ENCODE measurements around the gene LMX1B. TPM values are rescaled to one million over a fixed set of nuclear protein-coding genes. Genes with fewer than 3 reads are reported as not detected.
A peak's percentile ranks its signal among the peaks of the same experiment; 100 is the strongest.

Gene LMX1B
- total and polyA plus RNA-seq, 7 donors = 0.01 to 0.26 (median 0.08) TPM; not detected in 1

DNA sequence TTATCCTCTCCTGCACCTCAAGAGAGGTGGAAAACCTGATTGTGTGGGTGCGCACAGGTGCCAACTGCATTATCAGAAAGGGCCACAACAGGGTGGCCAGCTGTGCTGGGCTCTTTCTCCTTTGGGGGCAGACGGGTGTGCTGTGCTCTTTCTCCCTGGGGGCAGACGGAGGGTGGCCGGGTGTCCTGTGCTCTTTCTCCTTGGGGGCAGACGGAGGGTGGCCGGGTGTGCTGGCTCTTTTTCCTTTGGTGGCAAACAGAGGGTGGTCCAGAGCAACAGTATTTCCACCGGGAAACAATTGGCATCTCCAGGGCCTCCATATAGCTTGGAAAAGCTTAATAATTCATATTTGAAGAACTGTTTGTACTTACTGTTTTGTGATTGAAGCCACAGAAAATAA, 6.8 kb downstream of the LMX1B start:
- Histone ChIP-seq H3K27ac (no peak overlapping the region), H3K27me3 (ENCODE audit: insufficient read depth in 3 of 3, low read length in 2 of 3) (peaks cover 0 to 94% (median 51%) of the 10 kb centered on the region in 3 donors), H3K9me3 (no peaks in the 10 kb centered on the region), H3K4me1 (peaks cover 3% of the 10 kb centered on the region), H3K36me3 (ENCODE audit: insufficient read depth in 1 of 2, low read depth in 1 of 2) (no peaks in the 10 kb centered on the region), H3K4me3 (no peak overlapping the region)
- intact Hi-C loops (cut with DNase I) = no loop called here
- 56 to 86% (median 63%) methylated on average over 7 of the region's 7 CpGs for whole genome bisulfite sequencing, 3 donors
- DNase-seq = peak in 1 of 2 donors; percentile 8
- no peak for ATAC-seq
- no peak for TF ChIP-seq CTCF (IDR thresholded peaks at IDR 0.05)

GRCh38 chr9:126621061-126621918, 7.6 kb downstream of the LMX1B start:
- H3K4me3 ChIP-seq = no peak overlapping the region
- ATAC-seq (no peak), DNase-seq (peak in 1 of 2 donors; percentile 28)
- peaks cover 0 to 94% (median 53%) of the 10 kb centered on the region in 3 donors for H3K27me3 ChIP-seq (ENCODE audit: insufficient read depth in 3 of 3, low read length in 2 of 3)
- H3K9me3 ChIP-seq = no peaks in the 10 kb centered on the region
- no peaks in the 10 kb centered on the region for H3K36me3 ChIP-seq (ENCODE audit: insufficient read depth in 1 of 2, low read depth in 1 of 2)
- no peak overlapping the region for H3K27ac ChIP-seq
- intact Hi-C loops (cut with DNase I) = no loop called here
- WGBS, 3 donors = 55 to 65% (median 58%) methylated on average over 15 of the region's 15 CpGs
- TF ChIP-seq CTCF (IDR thresholded peaks at IDR 0.05) = no peak
- peaks cover 7% of the 10 kb centered on the region for H3K4me1 ChIP-seq

DNA sequence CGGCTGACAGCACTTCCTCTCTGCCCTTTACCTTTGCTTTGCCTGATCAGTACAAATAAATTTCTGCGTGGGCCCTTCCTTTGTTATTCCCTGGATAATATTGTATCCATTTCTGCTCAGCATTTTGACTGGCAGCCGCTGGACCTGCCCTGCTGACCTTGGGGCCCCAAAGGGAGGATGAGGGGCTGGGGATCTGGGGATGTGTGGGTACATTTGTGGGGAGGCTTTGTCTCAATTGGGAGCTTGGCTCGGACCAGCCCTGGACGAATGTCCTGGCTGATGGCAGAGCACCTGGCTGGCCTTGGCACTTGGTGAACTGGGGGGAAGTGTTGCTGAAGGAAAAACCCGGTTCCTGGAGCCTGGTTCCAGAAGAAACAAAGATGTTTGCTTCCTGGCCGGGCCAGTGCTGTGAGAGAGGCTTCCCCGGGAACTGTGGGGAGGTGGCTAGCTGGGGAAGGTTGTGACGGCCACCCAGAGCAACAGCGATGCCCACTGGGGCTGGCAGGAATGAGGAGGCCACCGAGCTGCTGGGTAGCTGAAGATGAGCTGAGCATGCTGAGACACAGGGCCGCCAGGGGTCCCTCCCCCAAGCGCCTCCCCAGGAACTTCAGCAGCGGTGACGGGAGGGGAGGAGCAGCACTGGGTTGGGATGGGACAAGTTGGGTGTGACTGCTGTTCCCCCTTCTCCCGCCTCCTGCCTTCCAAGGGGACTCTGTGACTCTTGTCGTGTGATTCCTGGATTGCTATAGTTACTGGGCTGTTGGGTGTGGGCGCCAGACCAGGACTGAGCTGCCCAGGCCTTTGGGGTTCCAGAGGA, 8.4 kb downstream of the LMX1B start:
- no peaks in the 10 kb centered on the region for H3K36me3 ChIP-seq (ENCODE audit: insufficient read depth in 1 of 2, low read depth in 1 of 2)
- H3K4me1 ChIP-seq = peaks cover 7% of the 10 kb centered on the region
- H3K4me3 ChIP-seq = no peak overlapping the region
- WGBS, 3 donors = 53 to 70% (median 67%) methylated on average over 18 of the region's 18 CpGs
- intact Hi-C loops (cut with DNase I) = no loop called here
- no peaks in the 10 kb centered on the region for H3K9me3 ChIP-seq
- H3K27me3 ChIP-seq (ENCODE audit: insufficient read depth in 3 of 3, low read length in 2 of 3) = peaks cover 0 to 94% (median 50%) of the 10 kb centered on the region in 3 donors
- ATAC-seq = no peak
- DNase-seq = peak in 1 of 2 donors; percentile 1
- no peak for TF ChIP-seq CTCF (IDR thresholded peaks at IDR 0.05)
- no peak overlapping the region for H3K27ac ChIP-seq

DNA sequence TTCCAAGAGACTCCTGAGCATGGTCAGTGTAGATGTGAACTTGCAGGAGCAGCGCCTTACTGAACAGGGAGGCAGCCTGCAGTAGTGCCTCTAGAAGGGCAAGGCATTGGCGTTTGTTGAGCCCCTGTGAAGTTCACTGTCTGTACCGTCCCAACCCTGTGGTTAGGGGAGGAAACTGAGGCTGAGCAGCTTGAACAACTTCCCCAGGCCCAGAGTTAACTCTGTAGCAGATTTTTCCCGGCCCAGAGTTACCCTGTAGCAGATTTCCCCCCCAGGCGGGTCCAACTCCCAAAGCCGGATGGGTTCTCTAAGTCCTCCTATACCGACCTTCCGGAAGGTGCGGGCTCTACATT, 9.6 kb downstream of the LMX1B start:
- intact Hi-C loops (cut with DNase I) = no loop called here
- Histone ChIP-seq H3K27me3 (ENCODE audit: insufficient read depth in 3 of 3, low read length in 2 of 3) (peaks cover 0 to 95% (median 52%) of the 10 kb centered on the region in 3 donors), H3K27ac (no peak overlapping the region), H3K4me1 (peaks cover 7% of the 10 kb centered on the region), H3K36me3 (ENCODE audit: insufficient read depth in 1 of 2, low read depth in 1 of 2) (no peaks in the 10 kb centered on the region), H3K9me3 (no peaks in the 10 kb centered on the region), H3K4me3 (no peak overlapping the region)
- 72 to 83% (median 82%) methylated on average over 9 of the region's 9 CpGs for WGBS, 3 donors
- ATAC-seq = no peak
- no peak for DNase-seq
- TF ChIP-seq CTCF (IDR thresholded peaks at IDR 0.05) = no peak
